GM12891 (cell line): Measurements from ENCODE around the gene UNC79.

Source experiments
- POLR2A ChIP-seq: IDR thresholded peaks from 2 replicates; pipeline ENCODE4 v1.6.1; 2011; ENCODE audit warnings: low read depth, low read length, control low read depth
- POLR2AphosphoS5 ChIP-seq: IDR thresholded peaks from 2 replicates; pipeline ENCODE4 v1.6.1; 2011; ENCODE audit warnings: low read depth, low read length, control low read depth
- SPI1 ChIP-seq: IDR thresholded peaks from 2 replicates; pipeline ENCODE4 v1.6.1; 2011; ENCODE audit warnings: low read depth, low read length, control low read depth

- TF ChIP-seq POLR2A (no peak), SPI1 (no peak), POLR2AphosphoS5 (no peak)
These were observed 151.8 kb downstream of the UNC79 start for GRCh38 chr14:93582516-93582915.
